Spleen (tissue), 11 donors: ENCODE data around the gene ATP5F1A. TPM values are rescaled to one million over a fixed set of nuclear protein-coding genes. Genes with fewer than 3 reads are reported as not detected.
A peak's percentile ranks its signal among the peaks of the same experiment; 100 is the strongest.
"Not testable (repeated sequence)": the region's sequence is repeated elsewhere in the genome, so short reads cannot be mapped to it uniquely, and the experiment has no call there.

Experiments
- DNase-seq: peaks from one replicate; pipeline ENCODE4 v3.0.0-alpha.2; 2020
- H3K27ac ChIP-seq, 8 donors: fragments of 200-600 bp; sonication (generic) in 7 of 8; 1 replicate in 4 of 8; 2 replicates in 4 of 8; pipeline versions ENCODE4 v1.5.0 to v1.8.0; 2016 to 2021; ENCODE audit warnings: inconsistent platforms in 4 of 8, mild to moderate bottlenecking in 4 of 8, moderate library complexity in 1 of 8
- H3K27me3 ChIP-seq, 7 donors: fragments of 200-600 bp; sonication (generic) in 6 of 7; replicated peaks in 1 of 7; 1 replicate in 4 of 7; 2 replicates in 3 of 7; pipeline versions ENCODE4 v1.5.0 to v1.8.0; 2016 to 2021; ENCODE audit warnings: inconsistent platforms in 3 of 7, mild to moderate bottlenecking in 1 of 7
- H3K36me3 ChIP-seq, 6 donors: fragments of 200-600 bp; sonication (generic) in 5 of 6; 1 replicate in 4 of 6; 2 replicates in 2 of 6; pipeline versions ENCODE4 v1.5.0 to v1.8.0; 2016 to 2021; ENCODE audit warnings: inconsistent platforms in 2 of 6
- H3K4me1 ChIP-seq, 6 donors: fragments of 200-600 bp; sonication (generic) in 5 of 6; 1 replicate in 3 of 6; 2 replicates in 3 of 6; pipeline versions ENCODE4 v1.5.0 to v1.8.0; 2016 to 2021; ENCODE audit warnings: inconsistent platforms in 3 of 6
- H3K4me3 ChIP-seq, 8 donors: fragments of 200-600 bp; sonication (generic) in 7 of 8; 1 replicate in 4 of 8; 2 replicates in 4 of 8; pipeline versions ENCODE4 v1.5.0 to v1.8.0; 2016 to 2021; ENCODE audit warnings: inconsistent platforms in 4 of 8, mild to moderate bottlenecking in 4 of 8, moderate library complexity in 2 of 8
- H3K9me3 ChIP-seq, 8 donors: fragments of 200-600 bp; sonication (generic) in 7 of 8; 1 replicate in 4 of 8; 2 replicates in 4 of 8; pipeline versions ENCODE4 v1.5.0 to v1.8.0; 2016 to 2021; ENCODE audit warnings: inconsistent platforms in 4 of 8
- CTCF ChIP-seq, 11 experiments: fragments of 200-600 bp in 7 of 11; fragments of 450-650 bp in 4 of 11; sonication (generic) in 4 of 11; IDR thresholded peaks in 8 of 11; conservative IDR thresholded peaks in 3 of 11; 1 replicate in 7 of 11; 2 replicates in 4 of 11; pipeline versions ENCODE4 v1.4.0 to v1.8.0; 2016 to 2021; ENCODE audit warnings: antibody characterized with exemption in 11 of 11, inconsistent platforms in 4 of 11, mild to moderate bottlenecking in 1 of 11
- POLR2A ChIP-seq, 3 donors: fragments of 450-650 bp; IDR thresholded peaks; one replicate each; pipeline ENCODE4 v1.5.1; 2017; ENCODE audit warnings: antibody characterized with exemption in 3 of 3, mild to moderate bottlenecking in 1 of 3
- POLR2AphosphoS5 ChIP-seq, 3 donors: sonication (generic); formaldehyde crosslinking; IDR thresholded peaks; one replicate each; pipeline ENCODE4 v1.5.1; 2017; ENCODE audit warnings: antibody characterized with exemption in 3 of 3
- WGBS, 5 donors: extraction: QIAGEN DNeasy Blood & Tissue Kit in 3 of 5; methylation state at CpG; one replicate each; pipeline versions ENCODE4 v1.1.5 to v1.1.7; 2013 to 2018; 5-methylcytosine and 5-hydroxymethylcytosine counted together
- intact Hi-C: fragments of 100-400 bp; cut with DNase I; formaldehyde crosslinking; loops from one replicate; pipeline ENCODE4 v1.15.0; 2023; ENCODE audit warnings: low total_unique reads
- polyA plus RNA-seq, 3 donors: library from polyadenylated mRNA; stranded (reverse); fragments of 200-250 nt; gene quantifications; one replicate each; pipeline ENCODE4 v1.2.1, GENCODE V29; 2013
- total RNA-seq, 7 donors: library from RNA; depleted of rRNA in 3 of 7; stranded (reverse); fragments of >200 nt in 3 of 7; fragmentation: NEBNext Ultra II Directional in 4 of 7; extraction: Animal tissue kit (Norgen Biotek cat#: 25700) in 4 of 7; gene quantifications; one replicate each; pipeline versions ENCODE4 v1.1.0 to v1.2.1, GENCODE V29; 2016 to 2021
- donor health status: healthy with polysubstance abuse.
- donor health status: DM: no; HTN: no; CAD: no; lungs with moderate emphysema.
- donor health status: DM: no; HTN: no; CAD: no.
- donor health status: Bipolar disorder and iron deficiency.
- donor health status: healthy.
- donor health status: DM: no; HTN: no; CAD: no.
- donor health status: DM: yes; HTN: yes; CAD: no.

The ATP5F1A gene
- total and polyA plus RNA-seq, 10 donors = 188 to 364 (median 269) TPM

- WGBS, 5 donors = 89 to 97% (median 94%) methylated on average over 10 of the region's 10 CpGs
- H3K4me1 ChIP-seq = peaks cover 22 to 80% (median 55%) of the 10 kb centered on the region in 6 donors
- intact Hi-C loops = no loop called here
Measured at GRCh38 chr18:46095532-46095931, 2.6 kb downstream of the ATP5F1A start.

GRCh38 chr18:46088501-46088900, 9.6 kb downstream of the ATP5F1A start:
- Histone ChIP-seq H3K4me1 (peaks cover 0 to 37% (median 14%) of the 10 kb centered on the region in 6 donors), H3K36me3 (peaks cover 4 to 100% (median 99%) of the 10 kb centered on the region in 6 donors)
- not testable (repeated sequence) for H3K27me3 ChIP-seq, DNase-seq, H3K9me3 ChIP-seq, H3K4me3 ChIP-seq, H3K27ac ChIP-seq
- intact Hi-C loops = loop anchor here (10.0 kb wide), 1 partner anchor 164 kb away; no protein-coding TSS in a partner anchor
- WGBS, 5 donors = 76 to 94% (median 87%) methylated on average over 8 of the region's 8 CpGs

More at GRCh38 chr18:46095532-46095931, 2.6 kb downstream of the ATP5F1A start:
- H3K9me3 ChIP-seq = no peaks in the 10 kb centered on the region
- H3K36me3 ChIP-seq = peaks cover 4 to 57% (median 42%) of the 10 kb centered on the region in 6 donors
- H3K27me3 ChIP-seq = no peaks in the 10 kb centered on the region
- TF ChIP-seq POLR2A (IDR thresholded peaks at IDR 0.05) (no peak), CTCF (IDR thresholded peaks at IDR 0.05 in 8 of 11, conservative IDR thresholded peaks at IDR 0.05 in 3 of 11) (no peak), POLR2AphosphoS5 (IDR thresholded peaks at IDR 0.05) (no peak)
- H3K4me3 ChIP-seq = peak overlapping the region in 2 of 8 donors; percentile 4 to 100
- DNase-seq = no peak
- peak overlapping the region in 1 of 8 donors; percentile 94 for H3K27ac ChIP-seq

- no peak for DNase-seq
- TF ChIP-seq CTCF (IDR thresholded peaks at IDR 0.05 in 8 of 11, conservative IDR thresholded peaks at IDR 0.05 in 3 of 11) (no peak), POLR2A (IDR thresholded peaks at IDR 0.05) (no peak), POLR2AphosphoS5 (IDR thresholded peaks at IDR 0.05) (no peak)
- intact Hi-C loops = loop anchor here (10.0 kb wide), 1 partner anchor 160 kb away; no protein-coding TSS in a partner anchor
- Histone ChIP-seq H3K27ac (no peak overlapping the region), H3K27me3 (no peaks in the 10 kb centered on the region), H3K4me3 (no peak overlapping the region), H3K36me3 (peaks cover 0 to 100% (median 96%) of the 10 kb centered on the region in 6 donors), H3K4me1 (no peaks in the 10 kb centered on the region), H3K9me3 (peaks cover 0 to 7% (median 2%) of the 10 kb centered on the region in 8 donors)
- WGBS, 5 donors = 90 to 97% (median 96%) methylated on average over 2 of the region's 2 CpGs
Measured at GRCh38 chr18:46084431-46084830, 13.7 kb downstream of the ATP5F1A start.

- Histone ChIP-seq H3K27me3 (no peaks in the 10 kb centered on the region), H3K36me3 (peaks cover 0 to 86% (median 59%) of the 10 kb centered on the region in 6 donors), H3K4me3 (no peak overlapping the region), H3K27ac (no peak overlapping the region), H3K9me3 (no peaks in the 10 kb centered on the region), H3K4me1 (no peaks in the 10 kb centered on the region)
- no peak for DNase-seq
- WGBS, 5 donors = 85 to 97% (median 91%) methylated on average over 1 of the region's 1 CpG
- TF ChIP-seq CTCF (IDR thresholded peaks at IDR 0.05 in 8 of 11, conservative IDR thresholded peaks at IDR 0.05 in 3 of 11) (no peak), POLR2AphosphoS5 (IDR thresholded peaks at IDR 0.05) (no peak), POLR2A (IDR thresholded peaks at IDR 0.05) (no peak)
- intact Hi-C loops = loop anchor here (10.0 kb wide), 1 partner anchor 155 kb away; no protein-coding TSS in a partner anchor
Measured at GRCh38 chr18:46080156-46080555, 17.9 kb downstream of the ATP5F1A start.
